Spleen (tissue), 7 donors: Measurements from ENCODE around the gene NPW.

Experiments used
- POLR2A ChIP-seq, 3 donors: fragments of 450-650 bp; IDR thresholded peaks; one replicate each; pipeline ENCODE4 v1.5.1; 2017; ENCODE audit warnings: antibody characterized with exemption in 3 of 3, mild to moderate bottlenecking in 1 of 3
- POLR2AphosphoS5 ChIP-seq, 3 donors: sonication (generic); formaldehyde crosslinking; IDR thresholded peaks; one replicate each; pipeline ENCODE4 v1.5.1; 2017; ENCODE audit warnings: antibody characterized with exemption in 3 of 3
- TF ChIP-seq, protein P1 (sequence below), 11 experiments: fragments of 200-600 bp in 7 of 11; fragments of 450-650 bp in 4 of 11; sonication (generic) in 4 of 11; IDR thresholded peaks in 8 of 11; conservative IDR thresholded peaks in 3 of 11; 1 replicate in 7 of 11; 2 replicates in 4 of 11; pipeline versions ENCODE4 v1.4.0 to v1.8.0; 2016 to 2021; ENCODE audit warnings: antibody characterized with exemption in 11 of 11, inconsistent platforms in 4 of 11, mild to moderate bottlenecking in 1 of 11
- donor health status: DM: no; HTN: no; CAD: no; lungs with moderate emphysema.
- donor health status: DM: no; HTN: no; CAD: no.
- donor health status: DM: no; HTN: no; CAD: no.

DNA sequence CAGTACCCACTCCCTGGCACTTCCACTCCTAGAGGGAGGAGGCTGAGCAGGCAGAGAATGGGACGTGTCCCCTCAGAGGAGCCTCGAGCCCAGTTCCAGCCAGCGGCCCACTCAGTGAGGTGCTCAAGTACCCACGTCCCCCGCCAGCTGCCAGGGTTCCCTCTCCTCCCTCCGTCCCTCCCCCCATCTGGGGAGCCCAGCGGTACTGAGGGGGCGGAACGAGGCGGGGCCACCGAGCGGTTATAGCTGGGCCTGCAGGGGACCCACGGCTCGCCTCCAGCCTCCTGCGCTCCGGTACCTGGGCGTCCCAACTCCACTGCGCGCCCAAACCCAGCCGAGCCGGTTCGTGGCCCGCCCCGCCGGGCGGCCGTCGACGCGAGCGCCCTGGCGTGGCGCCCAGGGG lies at the start of gene NPW:
- TF ChIP-seq, protein P1, sequence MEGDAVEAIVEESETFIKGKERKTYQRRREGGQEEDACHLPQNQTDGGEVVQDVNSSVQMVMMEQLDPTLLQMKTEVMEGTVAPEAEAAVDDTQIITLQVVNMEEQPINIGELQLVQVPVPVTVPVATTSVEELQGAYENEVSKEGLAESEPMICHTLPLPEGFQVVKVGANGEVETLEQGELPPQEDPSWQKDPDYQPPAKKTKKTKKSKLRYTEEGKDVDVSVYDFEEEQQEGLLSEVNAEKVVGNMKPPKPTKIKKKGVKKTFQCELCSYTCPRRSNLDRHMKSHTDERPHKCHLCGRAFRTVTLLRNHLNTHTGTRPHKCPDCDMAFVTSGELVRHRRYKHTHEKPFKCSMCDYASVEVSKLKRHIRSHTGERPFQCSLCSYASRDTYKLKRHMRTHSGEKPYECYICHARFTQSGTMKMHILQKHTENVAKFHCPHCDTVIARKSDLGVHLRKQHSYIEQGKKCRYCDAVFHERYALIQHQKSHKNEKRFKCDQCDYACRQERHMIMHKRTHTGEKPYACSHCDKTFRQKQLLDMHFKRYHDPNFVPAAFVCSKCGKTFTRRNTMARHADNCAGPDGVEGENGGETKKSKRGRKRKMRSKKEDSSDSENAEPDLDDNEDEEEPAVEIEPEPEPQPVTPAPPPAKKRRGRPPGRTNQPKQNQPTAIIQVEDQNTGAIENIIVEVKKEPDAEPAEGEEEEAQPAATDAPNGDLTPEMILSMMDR (IDR thresholded peaks at IDR 0.05 in 8 of 11, conservative IDR thresholded peaks at IDR 0.05 in 3 of 11) = no peak
- TF ChIP-seq POLR2A (IDR thresholded peaks at IDR 0.05) = no peak
- TF ChIP-seq POLR2AphosphoS5 (IDR thresholded peaks at IDR 0.05) = no peak
